SK-N-SH treated with all-trans-retinoic acid at 6 μM for 48 hours (cell line): ENCODE data around the gene SON.

Source experiments
- ATAC-seq: fragments of 200-7000 bp; cut with Tn5 transposase; 3 replicates; pipeline ENCODE4 v1.9.1; 2020; ENCODE audit warnings: mild to moderate bottlenecking, moderate library complexity
- ARNTL ChIP-seq: fragments of 450-650 bp; formaldehyde crosslinking; IDR thresholded peaks from 2 replicates; pipeline ENCODE4 v1.5.0; 2020; ENCODE audit warnings: low read depth, mild to moderate bottlenecking, moderate library complexity, borderline replicate concordance
- BACH2 ChIP-seq: fragments of 250-450 bp; sonication (Bioruptor Pico); IDR thresholded peaks from 2 replicates; pipeline ENCODE4 v1.9.0; 2021; ENCODE audit warnings: mild to moderate bottlenecking, borderline replicate concordance
- ESRRG ChIP-seq: fragments of 250-450 bp; sonication (Bioruptor Pico); IDR thresholded peaks from 2 replicates; pipeline ENCODE4 v1.6.1; 2021; ENCODE audit warnings: mild to moderate bottlenecking
- ISL1 ChIP-seq: fragments of 250-450 bp; sonication (Bioruptor Pico); IDR thresholded peaks from 2 replicates; pipeline ENCODE4 v2.1.2; 2022; ENCODE audit warnings: mild to moderate bottlenecking, moderate library complexity
- OSR1 ChIP-seq: fragments of 250-450 bp; sonication (Bioruptor Pico); IDR thresholded peaks from 2 replicates; pipeline ENCODE4 v1.8.0; 2022; ENCODE audit warnings: moderate library complexity, mild to moderate bottlenecking, inconsistent platforms
- PPARA ChIP-seq: fragments of 250-450 bp; sonication (Bioruptor Pico); IDR thresholded peaks from 2 replicates; pipeline ENCODE4 v1.5.0; 2020; ENCODE audit warnings: mild to moderate bottlenecking, borderline replicate concordance
- RARB ChIP-seq: fragments of 250-450 bp; sonication (Bioruptor Pico); IDR thresholded peaks from 2 replicates; pipeline ENCODE4 v1.8.0; 2021; ENCODE audit warnings: mild to moderate bottlenecking, moderate library complexity
- SNAI2 ChIP-seq: fragments of 250-450 bp; sonication (Bioruptor Pico); IDR thresholded peaks from 2 replicates; pipeline ENCODE4 v1.5.0; 2020; ENCODE audit warnings: mild to moderate bottlenecking, moderate library complexity
- TCF4 ChIP-seq: fragments of 250-450 bp; sonication (Bioruptor Pico); IDR thresholded peaks from 2 replicates; pipeline ENCODE4 v1.8.0; 2021; ENCODE audit warnings: mild to moderate bottlenecking, moderate library complexity, borderline replicate concordance
- TOX ChIP-seq: fragments of 250-450 bp; sonication (Bioruptor Pico); IDR thresholded peaks from 2 replicates; pipeline ENCODE4 v1.8.0; 2021; ENCODE audit warnings: mild to moderate bottlenecking, moderate library complexity, borderline replicate concordance
- ZFP3 ChIP-seq: fragments of 250-450 bp; sonication (Bioruptor Pico); IDR thresholded peaks from 2 replicates; pipeline ENCODE4 v1.5.0; 2020; ENCODE audit warnings: mild to moderate bottlenecking, moderate library complexity
- ZFP30 ChIP-seq: fragments of 450-650 bp; formaldehyde crosslinking; IDR thresholded peaks from 2 replicates; pipeline ENCODE4 v1.5.0; 2022; ENCODE audit warnings: mild to moderate bottlenecking, moderate library complexity
- ZNF565 ChIP-seq: fragments of 450-650 bp; formaldehyde crosslinking; conservative IDR thresholded peaks from 2 replicates; pipeline ENCODE4 v1.5.0; 2020; ENCODE audit warnings: low read depth, mild to moderate bottlenecking, moderate library complexity
- ZNF70 ChIP-seq: fragments of 450-650 bp; formaldehyde crosslinking; IDR thresholded peaks from 2 replicates; pipeline ENCODE4 v1.5.0; 2020; ENCODE audit warnings: mild to moderate bottlenecking, moderate library complexity
- ZNF8 ChIP-seq: fragments of 450-650 bp; formaldehyde crosslinking; IDR thresholded peaks from 2 replicates; pipeline ENCODE4 v1.5.0; 2020; ENCODE audit warnings: mild to moderate bottlenecking, moderate library complexity
- TF ChIP-seq, protein P1 (sequence below): fragments of 250-450 bp; sonication (Bioruptor Pico); IDR thresholded peaks from 2 replicates; pipeline ENCODE4 v1.5.0; 2020; ENCODE audit warnings: mild to moderate bottlenecking, moderate library complexity
- TF ChIP-seq, protein P2 (sequence below): fragments of 250-450 bp; sonication (Bioruptor Pico); IDR thresholded peaks from 2 replicates; pipeline ENCODE4 v1.5.1; 2021; ENCODE audit warnings: mild to moderate bottlenecking, moderate library complexity
- TF ChIP-seq, protein P3 (sequence below): fragments of 250-450 bp; sonication (Bioruptor Pico); IDR thresholded peaks from 2 replicates; pipeline ENCODE4 v1.8.0; 2020; ENCODE audit warnings: mild to moderate bottlenecking, moderate library complexity, borderline replicate concordance
- TF ChIP-seq, protein P4 (sequence below): fragments of 250-450 bp; sonication (Bioruptor Pico); IDR thresholded peaks from 2 replicates; pipeline ENCODE4 v1.5.1; 2020; ENCODE audit warnings: low read depth, mild to moderate bottlenecking, moderate library complexity
- TF ChIP-seq, protein P5 (sequence below): fragments of 250-450 bp; sonication (Bioruptor Pico); IDR thresholded peaks from 2 replicates; pipeline ENCODE4 v1.8.0; 2021; ENCODE audit warnings: low read depth, mild to moderate bottlenecking, moderate library complexity, borderline replicate concordance

SON gene

DNA sequence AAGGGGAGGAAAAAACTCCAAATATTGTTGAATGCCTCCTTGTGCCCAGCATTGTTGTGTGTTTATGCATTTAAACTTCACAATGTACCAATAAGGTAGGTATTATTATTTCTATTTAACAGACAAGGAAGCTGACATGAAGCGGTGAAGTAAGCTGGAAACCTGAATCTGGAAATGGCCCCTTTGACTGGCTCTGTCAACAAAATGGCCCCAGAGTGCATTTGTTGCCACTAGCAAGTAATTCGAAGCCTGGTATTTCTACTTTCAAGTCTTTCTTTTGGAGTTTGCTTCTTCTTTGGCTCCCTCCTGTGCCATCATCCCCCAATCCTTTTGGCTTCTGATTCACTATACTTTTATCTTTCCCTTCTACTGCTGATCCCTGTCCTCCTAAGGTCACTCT, 75.6 kb downstream of the SON start:
- TF ChIP-seq, protein P1, sequence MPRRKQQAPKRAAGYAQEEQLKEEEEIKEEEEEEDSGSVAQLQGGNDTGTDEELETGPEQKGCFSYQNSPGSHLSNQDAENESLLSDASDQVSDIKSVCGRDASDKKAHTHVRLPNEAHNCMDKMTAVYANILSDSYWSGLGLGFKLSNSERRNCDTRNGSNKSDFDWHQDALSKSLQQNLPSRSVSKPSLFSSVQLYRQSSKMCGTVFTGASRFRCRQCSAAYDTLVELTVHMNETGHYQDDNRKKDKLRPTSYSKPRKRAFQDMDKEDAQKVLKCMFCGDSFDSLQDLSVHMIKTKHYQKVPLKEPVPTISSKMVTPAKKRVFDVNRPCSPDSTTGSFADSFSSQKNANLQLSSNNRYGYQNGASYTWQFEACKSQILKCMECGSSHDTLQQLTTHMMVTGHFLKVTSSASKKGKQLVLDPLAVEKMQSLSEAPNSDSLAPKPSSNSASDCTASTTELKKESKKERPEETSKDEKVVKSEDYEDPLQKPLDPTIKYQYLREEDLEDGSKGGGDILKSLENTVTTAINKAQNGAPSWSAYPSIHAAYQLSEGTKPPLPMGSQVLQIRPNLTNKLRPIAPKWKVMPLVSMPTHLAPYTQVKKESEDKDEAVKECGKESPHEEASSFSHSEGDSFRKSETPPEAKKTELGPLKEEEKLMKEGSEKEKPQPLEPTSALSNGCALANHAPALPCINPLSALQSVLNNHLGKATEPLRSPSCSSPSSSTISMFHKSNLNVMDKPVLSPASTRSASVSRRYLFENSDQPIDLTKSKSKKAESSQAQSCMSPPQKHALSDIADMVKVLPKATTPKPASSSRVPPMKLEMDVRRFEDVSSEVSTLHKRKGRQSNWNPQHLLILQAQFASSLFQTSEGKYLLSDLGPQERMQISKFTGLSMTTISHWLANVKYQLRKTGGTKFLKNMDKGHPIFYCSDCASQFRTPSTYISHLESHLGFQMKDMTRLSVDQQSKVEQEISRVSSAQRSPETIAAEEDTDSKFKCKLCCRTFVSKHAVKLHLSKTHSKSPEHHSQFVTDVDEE (CRISPR knock-in tag), result no peak
- TF ChIP-seq BACH2 (CRISPR knock-in tag) (no peak), ARNTL (CRISPR knock-in tag) (no peak), OSR1 (CRISPR knock-in tag) (no peak), ZFP3 (CRISPR knock-in tag) (no peak), ZNF565 (CRISPR knock-in tag) (no peak), RARB (CRISPR knock-in tag) (no peak), ZNF8 (CRISPR knock-in tag) (no peak)
- TF ChIP-seq, protein P2, sequence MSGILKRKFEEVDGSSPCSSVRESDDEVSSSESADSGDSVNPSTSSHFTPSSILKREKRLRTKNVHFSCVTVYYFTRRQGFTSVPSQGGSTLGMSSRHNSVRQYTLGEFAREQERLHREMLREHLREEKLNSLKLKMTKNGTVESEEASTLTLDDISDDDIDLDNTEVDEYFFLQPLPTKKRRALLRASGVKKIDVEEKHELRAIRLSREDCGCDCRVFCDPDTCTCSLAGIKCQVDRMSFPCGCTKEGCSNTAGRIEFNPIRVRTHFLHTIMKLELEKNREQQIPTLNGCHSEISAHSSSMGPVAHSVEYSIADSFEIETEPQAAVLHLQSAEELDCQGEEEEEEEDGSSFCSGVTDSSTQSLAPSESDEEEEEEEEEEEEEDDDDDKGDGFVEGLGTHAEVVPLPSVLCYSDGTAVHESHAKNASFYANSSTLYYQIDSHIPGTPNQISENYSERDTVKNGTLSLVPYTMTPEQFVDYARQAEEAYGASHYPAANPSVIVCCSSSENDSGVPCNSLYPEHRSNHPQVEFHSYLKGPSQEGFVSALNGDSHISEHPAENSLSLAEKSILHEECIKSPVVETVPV, result no peak
- TF ChIP-seq, protein P3, sequence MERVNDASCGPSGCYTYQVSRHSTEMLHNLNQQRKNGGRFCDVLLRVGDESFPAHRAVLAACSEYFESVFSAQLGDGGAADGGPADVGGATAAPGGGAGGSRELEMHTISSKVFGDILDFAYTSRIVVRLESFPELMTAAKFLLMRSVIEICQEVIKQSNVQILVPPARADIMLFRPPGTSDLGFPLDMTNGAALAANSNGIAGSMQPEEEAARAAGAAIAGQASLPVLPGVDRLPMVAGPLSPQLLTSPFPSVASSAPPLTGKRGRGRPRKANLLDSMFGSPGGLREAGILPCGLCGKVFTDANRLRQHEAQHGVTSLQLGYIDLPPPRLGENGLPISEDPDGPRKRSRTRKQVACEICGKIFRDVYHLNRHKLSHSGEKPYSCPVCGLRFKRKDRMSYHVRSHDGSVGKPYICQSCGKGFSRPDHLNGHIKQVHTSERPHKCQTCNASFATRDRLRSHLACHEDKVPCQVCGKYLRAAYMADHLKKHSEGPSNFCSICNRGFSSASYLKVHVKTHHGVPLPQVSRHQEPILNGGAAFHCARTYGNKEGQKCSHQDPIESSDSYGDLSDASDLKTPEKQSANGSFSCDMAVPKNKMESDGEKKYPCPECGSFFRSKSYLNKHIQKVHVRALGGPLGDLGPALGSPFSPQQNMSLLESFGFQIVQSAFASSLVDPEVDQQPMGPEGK (CRISPR knock-in tag), result no peak
- TF ChIP-seq, protein P4, sequence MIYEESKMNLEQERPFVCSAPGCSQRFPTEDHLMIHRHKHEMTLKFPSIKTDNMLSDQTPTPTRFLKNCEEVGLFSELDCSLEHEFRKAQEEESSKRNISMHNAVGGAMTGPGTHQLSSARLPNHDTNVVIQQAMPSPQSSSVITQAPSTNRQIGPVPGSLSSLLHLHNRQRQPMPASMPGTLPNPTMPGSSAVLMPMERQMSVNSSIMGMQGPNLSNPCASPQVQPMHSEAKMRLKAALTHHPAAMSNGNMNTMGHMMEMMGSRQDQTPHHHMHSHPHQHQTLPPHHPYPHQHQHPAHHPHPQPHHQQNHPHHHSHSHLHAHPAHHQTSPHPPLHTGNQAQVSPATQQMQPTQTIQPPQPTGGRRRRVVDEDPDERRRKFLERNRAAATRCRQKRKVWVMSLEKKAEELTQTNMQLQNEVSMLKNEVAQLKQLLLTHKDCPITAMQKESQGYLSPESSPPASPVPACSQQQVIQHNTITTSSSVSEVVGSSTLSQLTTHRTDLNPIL (CRISPR knock-in tag), result no peak
- TF ChIP-seq, all 23 proteins: peak for 0
- ATAC-seq, result no peak

DNA sequence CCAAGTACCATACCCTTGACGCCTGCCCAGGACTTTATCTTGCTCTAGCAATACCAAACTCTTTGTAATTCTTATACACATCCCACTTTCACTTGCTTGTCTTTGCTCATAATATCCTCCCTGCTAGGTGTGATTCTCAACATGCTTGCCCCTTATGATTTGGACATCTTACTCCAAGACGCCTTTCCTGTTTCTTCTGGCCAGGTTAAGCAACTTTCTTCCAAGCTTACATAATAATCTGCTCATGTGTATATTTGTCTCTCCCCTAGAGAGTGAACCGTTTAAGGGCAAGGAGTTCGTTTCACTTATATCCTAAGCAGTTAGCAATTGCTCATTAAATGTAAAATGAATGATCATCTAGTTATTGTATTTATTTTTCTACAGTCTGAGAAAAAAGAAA, 76.9 kb downstream of the SON start:
- TF ChIP-seq PPARA (CRISPR knock-in tag) (no peak), ZFP3 (CRISPR knock-in tag) (no peak), SNAI2 (CRISPR knock-in tag) (no peak), RARB (CRISPR knock-in tag) (no peak), ZFP30 (CRISPR knock-in tag) (no peak), ZNF70 (no peak), TOX (CRISPR knock-in tag) (no peak), ZNF565 (CRISPR knock-in tag) (no peak), TCF4 (CRISPR knock-in tag) (no peak), ESRRG (no peak), OSR1 (CRISPR knock-in tag) (no peak), ARNTL (CRISPR knock-in tag) (no peak), ISL1 (CRISPR knock-in tag) (no peak)
- TF ChIP-seq, protein P5, sequence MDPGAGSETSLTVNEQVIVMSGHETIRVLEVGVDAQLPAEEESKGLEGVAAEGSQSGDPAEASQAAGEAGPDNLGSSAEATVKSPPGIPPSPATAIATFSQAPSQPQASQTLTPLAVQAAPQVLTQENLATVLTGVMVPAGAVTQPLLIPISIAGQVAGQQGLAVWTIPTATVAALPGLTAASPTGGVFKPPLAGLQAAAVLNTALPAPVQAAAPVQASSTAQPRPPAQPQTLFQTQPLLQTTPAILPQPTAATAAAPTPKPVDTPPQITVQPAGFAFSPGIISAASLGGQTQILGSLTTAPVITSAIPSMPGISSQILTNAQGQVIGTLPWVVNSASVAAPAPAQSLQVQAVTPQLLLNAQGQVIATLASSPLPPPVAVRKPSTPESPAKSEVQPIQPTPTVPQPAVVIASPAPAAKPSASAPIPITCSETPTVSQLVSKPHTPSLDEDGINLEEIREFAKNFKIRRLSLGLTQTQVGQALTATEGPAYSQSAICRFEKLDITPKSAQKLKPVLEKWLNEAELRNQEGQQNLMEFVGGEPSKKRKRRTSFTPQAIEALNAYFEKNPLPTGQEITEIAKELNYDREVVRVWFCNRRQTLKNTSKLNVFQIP (CRISPR knock-in tag), result no peak
- TF ChIP-seq, protein P2, result no peak
- TF ChIP-seq, protein P4 (CRISPR knock-in tag), result no peak
- no peak for ATAC-seq
